ENCODE measurements around the gene ARV1. TPM values are rescaled to one million over a fixed set of nuclear protein-coding genes. Genes with fewer than 3 reads are reported as not detected.

Gene ARV1
- total and polyA plus RNA-seq, 10 of the 15 experiments (the other 5 are each of a cell fraction or from before 2014, with no cell fraction given) = 23.2 to 55.1 (median 35.6) TPM

- Histone ChIP-seq H3K4me2 (ENCODE audit: control insufficient read depth, insufficient read depth) (no peak overlapping the region), H3K4me1 (ENCODE audit: control insufficient read depth, insufficient read depth, low read length) (no peaks in the 10 kb centered on the region), H3K79me2 (ENCODE audit: control insufficient read depth, insufficient read depth, low read length) (no peaks in the 10 kb centered on the region), H3K27ac (ENCODE audit: control insufficient read depth, insufficient read depth) (no peak overlapping the region), H3K4me3 (no peak overlapping the region), H3K9ac (ENCODE audit: control insufficient read depth, insufficient read depth, low read length) (no peak overlapping the region), H2AFZ (ENCODE audit: control insufficient read depth, low read depth, low read length) (no peak overlapping the region), H4K20me1 (ENCODE audit: control insufficient read depth, insufficient read depth) (no peaks in the 10 kb centered on the region), H3K9me3 (replicated peaks; ENCODE audit: control insufficient read depth, insufficient read depth, low read length) (no peaks in the 10 kb centered on the region), H3K36me3 (ENCODE audit: control insufficient read depth in 2 of 2, insufficient read depth in 2 of 2, low read length in 1 of 2) (peaks cover 0 to 10% of the 10 kb centered on the region in 2 experiments; a peak in 3 of 4 replicates), H3K27me3 (replicated peaks in 1 of 2; ENCODE audit: control insufficient read depth in 2 of 2, insufficient read depth in 2 of 2, low read length in 1 of 2) (no peaks in the 10 kb centered on the region)
- BruUV-seq (replicated peaks) = no TSS peak
- ChIA-PET POLR2A (interaction anchor here (1.5 kb wide), 1 partner anchor 17 kb away, joined by 3 read pairs; no protein-coding TSS in a partner anchor), RAD21 (ENCODE audit: unreplicated experiment) (no interaction called here), CTCF (no interaction called here), SMC1A (ENCODE audit: uncharacterized antibody, unreplicated experiment) (no interaction called here)
- no peak for TF ChIP-seq ZBED1 (IDR thresholded peaks at IDR 0.05; ENCODE audit: borderline replicate concordance)
- no peak for TF ChIP-seq LARP7 (IDR thresholded peaks at IDR 0.05)
- no peak for TF ChIP-seq TBL1XR1 (IDR thresholded peaks at IDR 0.05; ENCODE audit: low read depth, low read length)
- no peak for TF ChIP-seq ZNF24 (IDR thresholded peaks at IDR 0.05)
- TF ChIP-seq RAD51 (IDR thresholded peaks at IDR 0.05) = no peak
- no peak for TF ChIP-seq SUZ12 (IDR thresholded peaks at IDR 0.05; ENCODE audit: unreplicated experiment)
- TF ChIP-seq, protein P1, sequence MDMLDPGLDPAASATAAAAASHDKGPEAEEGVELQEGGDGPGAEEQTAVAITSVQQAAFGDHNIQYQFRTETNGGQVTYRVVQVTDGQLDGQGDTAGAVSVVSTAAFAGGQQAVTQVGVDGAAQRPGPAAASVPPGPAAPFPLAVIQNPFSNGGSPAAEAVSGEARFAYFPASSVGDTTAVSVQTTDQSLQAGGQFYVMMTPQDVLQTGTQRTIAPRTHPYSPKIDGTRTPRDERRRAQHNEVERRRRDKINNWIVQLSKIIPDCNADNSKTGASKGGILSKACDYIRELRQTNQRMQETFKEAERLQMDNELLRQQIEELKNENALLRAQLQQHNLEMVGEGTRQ (IDR thresholded peaks at IDR 0.05; ENCODE audit: borderline replicate concordance, low read depth, low read length) = no peak
- no peak for TF ChIP-seq NFIC (IDR thresholded peaks at IDR 0.05; ENCODE audit: low read depth, low read length)
- TF ChIP-seq, protein P2, sequence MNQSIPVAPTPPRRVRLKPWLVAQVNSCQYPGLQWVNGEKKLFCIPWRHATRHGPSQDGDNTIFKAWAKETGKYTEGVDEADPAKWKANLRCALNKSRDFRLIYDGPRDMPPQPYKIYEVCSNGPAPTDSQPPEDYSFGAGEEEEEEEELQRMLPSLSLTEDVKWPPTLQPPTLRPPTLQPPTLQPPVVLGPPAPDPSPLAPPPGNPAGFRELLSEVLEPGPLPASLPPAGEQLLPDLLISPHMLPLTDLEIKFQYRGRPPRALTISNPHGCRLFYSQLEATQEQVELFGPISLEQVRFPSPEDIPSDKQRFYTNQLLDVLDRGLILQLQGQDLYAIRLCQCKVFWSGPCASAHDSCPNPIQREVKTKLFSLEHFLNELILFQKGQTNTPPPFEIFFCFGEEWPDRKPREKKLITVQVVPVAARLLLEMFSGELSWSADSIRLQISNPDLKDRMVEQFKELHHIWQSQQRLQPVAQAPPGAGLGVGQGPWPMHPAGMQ (IDR thresholded peaks at IDR 0.05; ENCODE audit: borderline replicate concordance) = no peak
- no peak for TF ChIP-seq YBX1 (IDR thresholded peaks at IDR 0.05)
- TF ChIP-seq SMAD1 (IDR thresholded peaks at IDR 0.05; ENCODE audit: low read depth, partially characterized antibody) = no peak
- FAIRE-seq (no peak), ATAC-seq (no peak), DNase-seq (ENCODE audit: low read depth, low spot score) (no peak)
- WGBS (ENCODE audit: insufficient coverage, insufficient replicate concordance, low lambda C conversion rate, missing lambda C conversion rate) = 96% methylated on average over 1 of the region's 1 CpG
- intact Hi-C loops (cut with micrococcal nuclease; ENCODE audit: unreplicated experiment) = no loop called here
- in situ Hi-C loops (cut with MboI) = no loop called here
Measured at GRCh38 chr1:230940848-230941247, 38.0 kb upstream of the ARV1 start.
